ENCODE measurements around the gene DEFB114. TPM values are rescaled to one million over a fixed set of nuclear protein-coding genes. Genes with fewer than 3 reads are reported as not detected.
"Not testable (repeated sequence)": the region's sequence is repeated elsewhere in the genome, so short reads cannot be mapped to it uniquely, and the experiment has no call there.

Gene DEFB114
- total RNA-seq, 1 donor from 2014 or later: not detected

DNA sequence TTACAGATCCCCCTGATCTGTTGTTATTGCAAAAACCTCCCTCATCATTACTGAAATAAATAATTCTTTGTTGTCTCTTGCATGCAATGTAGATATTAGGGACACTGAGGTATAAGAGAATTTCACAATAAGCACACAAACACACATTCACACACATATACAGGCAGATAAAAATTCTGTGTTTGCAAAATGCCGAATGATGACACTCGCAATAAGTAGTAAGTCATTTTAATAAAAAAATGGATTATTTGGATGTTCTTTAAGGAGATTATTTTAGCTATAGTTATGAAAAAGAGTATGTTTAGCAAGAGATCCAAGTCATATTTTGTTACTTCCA, 13.6 kb downstream of the DEFB114 start:
- no peak overlapping the region for H3K27ac ChIP-seq (replicated peaks)
- no peaks in the 10 kb centered on the region for H3K27me3 ChIP-seq (ENCODE audit: low read depth)
- no peak for DNase-seq
- H3K9me3 ChIP-seq (replicated peaks): no peaks in the 10 kb centered on the region
- no peak for TF ChIP-seq CTCF (IDR thresholded peaks at IDR 0.05; ENCODE audit: borderline replicate concordance)
- no peak overlapping the region for H3K4me3 ChIP-seq
- intact Hi-C loops (cut with micrococcal nuclease): no loop called here
- no peaks in the 10 kb centered on the region for H3K36me3 ChIP-seq
- no peaks in the 10 kb centered on the region for H3K4me1 ChIP-seq

- H3K27ac ChIP-seq (replicated peaks): no peak overlapping the region
- intact Hi-C loops (cut with micrococcal nuclease): no loop called here
- H3K36me3 ChIP-seq: no peaks in the 10 kb centered on the region
- TF ChIP-seq CTCF (IDR thresholded peaks at IDR 0.05; ENCODE audit: borderline replicate concordance): no peak
- H3K27me3 ChIP-seq (ENCODE audit: low read depth): no peaks in the 10 kb centered on the region
- no peak overlapping the region for H3K4me3 ChIP-seq
- no peak for DNase-seq
- H3K4me1 ChIP-seq: no peaks in the 10 kb centered on the region
- H3K9me3 ChIP-seq (replicated peaks): peaks cover 4% of the 10 kb centered on the region
These were observed 14.9 kb downstream of the DEFB114 start for GRCh38 chr6:49949062-49949461.

DNA sequence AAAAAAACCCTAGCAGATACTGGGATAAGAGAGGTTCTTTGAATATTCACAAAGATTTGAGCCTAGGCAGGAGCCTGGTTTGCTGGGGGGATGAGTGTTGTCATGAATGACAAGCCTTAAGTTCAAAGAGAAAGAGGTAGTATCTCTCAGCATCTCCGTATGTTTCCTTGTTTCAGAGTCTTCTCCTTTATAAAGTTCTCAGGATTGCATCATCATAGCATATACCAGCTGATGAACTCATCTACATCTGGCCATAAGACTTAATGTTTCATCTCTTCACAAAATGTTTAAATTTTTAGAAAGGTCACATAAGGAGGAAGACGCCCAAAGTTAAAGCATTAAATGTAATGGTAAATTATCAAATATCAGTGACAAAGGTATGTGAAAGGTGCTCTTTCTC, 17.1 kb downstream of the DEFB114 start:
- Histone ChIP-seq H3K4me3 (no peak overlapping the region), H3K4me1 (no peaks in the 10 kb centered on the region), H3K9me3 (replicated peaks) (peaks cover 4% of the 10 kb centered on the region), H3K27ac (replicated peaks) (no peak overlapping the region), H3K27me3 (ENCODE audit: low read depth) (no peaks in the 10 kb centered on the region), H3K36me3 (no peaks in the 10 kb centered on the region)
- TF ChIP-seq CTCF (IDR thresholded peaks at IDR 0.05; ENCODE audit: borderline replicate concordance): no peak
- intact Hi-C loops (cut with micrococcal nuclease): no loop called here
- DNase-seq: no peak

- H3K4me3 ChIP-seq; H3K27me3 ChIP-seq (ENCODE audit: low read depth); H3K36me3 ChIP-seq; H3K27ac ChIP-seq (replicated peaks); DNase-seq; H3K9me3 ChIP-seq (replicated peaks); H3K4me1 ChIP-seq; intact Hi-C loops (cut with micrococcal nuclease): not testable (repeated sequence)
These were observed 19.9 kb downstream of the DEFB114 start for GRCh38 chr6:49944068-49944467.

- H3K4me3 ChIP-seq: no peak overlapping the region
These were observed 23.9 kb downstream of the DEFB114 start for GRCh38 chr6:49939993-49940498.

GRCh38 chr6:49937811-49938210, 26.2 kb downstream of the DEFB114 start:
- TF ChIP-seq CTCF (IDR thresholded peaks at IDR 0.05; ENCODE audit: borderline replicate concordance): no peak
- H3K9me3 ChIP-seq (replicated peaks): no peaks in the 10 kb centered on the region
- intact Hi-C loops (cut with micrococcal nuclease): no loop called here

More at GRCh38 chr6:49939993-49940498, 23.9 kb downstream of the DEFB114 start:
- Histone ChIP-seq H3K27ac (replicated peaks) (no peak overlapping the region), H3K4me1 (no peaks in the 10 kb centered on the region), H3K27me3 (ENCODE audit: low read depth) (peaks cover 4% of the 10 kb centered on the region), H3K36me3 (no peaks in the 10 kb centered on the region), H3K9me3 (replicated peaks) (peaks cover 4% of the 10 kb centered on the region)
- TF ChIP-seq CTCF (IDR thresholded peaks at IDR 0.05; ENCODE audit: borderline replicate concordance): no peak
- intact Hi-C loops (cut with micrococcal nuclease): no loop called here
- no peak for DNase-seq

More at GRCh38 chr6:49937811-49938210, 26.2 kb downstream of the DEFB114 start:
- Histone ChIP-seq H3K27ac (replicated peaks) (no peak overlapping the region), H3K4me1 (no peaks in the 10 kb centered on the region), H3K4me3 (no peak overlapping the region), H3K27me3 (ENCODE audit: low read depth) (peaks cover 17% of the 10 kb centered on the region), H3K36me3 (no peaks in the 10 kb centered on the region)
- no peak for DNase-seq
